Activated CD4-positive, alpha-beta T cell treated with anti-CD3 and anti-CD28 coated beads, Interleukin-2, amount 50 U/mL, for 4 hours (primary cell): ENCODE results near the gene DENND11.
A peak's percentile ranks its signal among the peaks of the same experiment; 100 is the strongest.

Experiments used
- DNase-seq, 2 experiments: peaks; one replicate each; pipeline ENCODE4 v3.0.0-alpha.2; 2020

DENND11 gene

DNA sequence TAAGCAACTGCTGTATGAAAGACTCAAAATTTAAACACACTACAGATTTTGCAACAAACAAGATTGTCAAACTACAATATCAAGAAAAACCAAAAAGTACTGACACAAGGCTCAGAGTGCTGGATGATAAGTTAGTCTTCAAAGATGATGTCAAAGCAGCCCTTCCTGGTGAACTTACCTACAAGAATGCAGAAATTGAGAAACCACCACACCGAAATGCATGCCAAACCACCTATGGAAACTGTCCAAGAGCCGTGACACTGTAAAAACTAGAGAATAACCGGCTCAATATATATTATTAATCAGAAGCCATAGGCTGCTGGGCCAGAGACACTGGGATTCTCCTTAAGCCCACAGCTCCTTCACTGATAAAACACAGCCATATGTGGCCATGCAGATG is 25.3 kb downstream of the DENND11 start:
- no peak for DNase-seq

DNA sequence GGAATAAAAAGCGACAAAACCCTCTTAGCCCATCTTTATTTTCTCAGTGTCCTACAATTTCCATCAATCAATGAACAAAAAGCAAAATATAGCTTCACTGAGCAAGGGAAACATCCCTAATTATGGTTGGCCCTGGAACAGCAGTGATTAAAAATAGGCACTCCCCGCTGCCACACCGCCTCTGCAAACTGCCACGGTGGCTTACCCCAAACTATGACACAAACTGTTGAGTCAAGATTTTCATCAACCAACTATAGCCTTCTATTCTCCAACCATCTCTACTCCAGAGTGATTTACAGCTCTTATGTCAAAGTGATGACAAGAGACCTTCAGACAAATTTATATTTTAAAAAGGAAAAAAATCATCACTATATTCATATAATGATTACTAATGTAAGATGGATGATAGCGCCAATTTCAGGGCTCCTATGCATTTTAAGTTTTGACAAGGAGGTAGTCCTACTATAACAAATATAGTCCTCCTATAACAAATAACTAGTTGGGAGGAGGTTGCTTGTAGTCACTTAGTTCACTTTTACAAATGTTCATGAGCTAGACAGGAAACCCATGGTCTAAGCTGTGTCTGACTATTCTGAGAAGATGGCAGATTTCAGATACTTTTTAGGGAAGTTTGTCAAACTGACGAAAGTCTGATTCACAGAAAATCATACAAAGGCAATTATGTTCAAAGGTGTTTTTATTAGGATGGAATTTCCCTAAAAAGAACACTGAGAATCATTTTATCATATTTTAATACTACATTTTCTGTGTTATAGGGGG is 26.3 kb downstream of the DENND11 start:
- no peak for DNase-seq

DNA sequence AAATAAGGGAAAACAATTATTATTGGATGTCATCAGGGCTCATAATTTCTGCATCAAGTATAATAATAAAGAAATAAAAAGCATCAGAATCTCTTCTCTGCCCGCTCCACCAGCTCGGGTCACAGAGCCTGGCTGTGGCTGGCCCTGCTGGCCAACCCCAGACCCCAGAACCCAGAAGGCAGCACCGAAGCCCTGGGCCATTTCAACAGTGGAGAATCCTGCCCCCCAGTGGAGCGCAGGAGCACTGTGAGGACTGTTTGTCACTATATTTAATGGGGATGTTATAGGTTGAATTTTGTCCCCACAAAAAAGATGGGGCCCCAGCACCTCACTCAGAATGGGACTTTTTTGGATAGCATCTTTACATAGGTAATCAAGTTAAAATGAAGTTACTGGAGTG is 27.3 kb downstream of the DENND11 start:
- DNase-seq, result no peak

DNA sequence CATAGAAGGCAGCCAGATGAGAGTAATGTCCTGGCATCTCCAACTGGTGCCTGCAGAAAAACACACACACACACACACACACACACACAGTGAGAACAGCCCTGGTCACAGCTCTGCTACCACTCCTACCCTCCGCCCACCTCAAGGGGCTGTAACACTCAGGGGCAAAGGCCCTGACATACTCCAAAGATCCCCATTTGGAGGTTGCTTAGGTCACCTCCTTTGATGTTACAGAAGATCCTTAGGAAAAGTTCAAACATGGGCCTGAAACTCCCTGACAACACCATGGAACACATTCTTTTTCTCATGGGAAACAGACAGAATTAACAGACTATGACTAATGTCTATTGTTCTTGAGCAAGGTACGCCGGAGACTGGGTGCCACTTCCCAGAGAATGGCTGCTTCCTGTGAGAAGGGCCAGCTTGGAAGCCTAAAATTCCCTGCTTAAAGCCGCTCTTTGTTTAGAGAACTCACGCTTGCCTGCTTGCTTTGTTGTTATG is 27.7 kb downstream of the DENND11 start:
- no peak for DNase-seq

DNA sequence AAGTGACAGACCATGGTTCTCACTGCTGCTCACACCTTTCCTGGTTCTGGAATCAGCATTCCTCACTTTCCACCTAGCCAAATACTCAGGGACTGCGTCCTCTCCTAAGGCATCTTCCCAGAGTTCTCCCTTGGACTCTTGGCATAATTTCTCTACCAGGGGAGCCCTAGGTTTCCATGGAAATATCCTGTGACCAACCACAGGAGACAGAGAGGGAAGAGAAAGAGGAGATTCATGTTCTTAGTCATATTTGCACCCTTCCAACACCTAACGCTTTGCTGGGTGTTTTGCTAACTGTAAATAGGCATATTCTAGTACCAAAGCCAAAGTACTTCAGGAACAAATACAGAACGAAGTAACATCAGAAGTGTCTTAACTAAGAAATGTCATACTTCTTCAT is 28.6 kb downstream of the DENND11 start:
- DNase-seq, result no peak

DNA sequence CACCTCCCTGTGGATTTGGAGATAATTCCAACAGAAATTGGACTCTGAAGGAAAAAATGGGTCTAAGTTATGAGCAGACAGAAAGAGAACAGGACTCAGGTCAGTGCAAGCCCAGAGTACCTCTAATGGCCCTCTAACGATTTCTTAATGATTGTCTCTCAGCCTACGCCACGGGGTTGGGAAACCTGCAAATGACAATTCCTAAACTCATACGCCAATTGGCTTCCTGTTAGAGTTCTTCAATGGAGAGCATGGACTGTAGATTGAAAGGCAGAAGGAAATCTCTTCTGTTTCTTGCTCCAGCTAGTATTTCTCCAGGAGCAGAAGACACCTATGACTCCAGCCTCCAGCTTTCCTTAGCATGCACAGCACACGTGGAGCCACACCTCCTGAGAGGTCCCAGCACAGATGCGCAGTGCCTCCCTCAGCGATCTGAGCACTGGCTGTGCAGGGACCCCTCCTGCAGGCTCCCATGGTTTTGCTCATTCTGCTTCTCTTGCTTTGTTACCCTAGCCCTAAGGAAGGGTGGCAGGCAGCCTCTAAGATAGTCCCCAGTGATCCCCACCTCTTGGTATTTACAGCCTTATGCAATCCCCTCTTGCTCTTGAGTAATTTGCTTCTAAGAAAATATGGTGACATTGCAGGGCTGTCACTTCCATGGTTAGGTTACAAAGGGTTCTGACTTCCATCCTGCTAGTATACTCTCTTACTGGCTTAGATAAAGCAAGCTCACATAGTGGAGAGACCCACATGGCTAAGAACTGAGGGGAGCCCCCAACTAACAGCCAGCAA is 30.1 kb downstream of the DENND11 start:
- no peak for DNase-seq

DNA sequence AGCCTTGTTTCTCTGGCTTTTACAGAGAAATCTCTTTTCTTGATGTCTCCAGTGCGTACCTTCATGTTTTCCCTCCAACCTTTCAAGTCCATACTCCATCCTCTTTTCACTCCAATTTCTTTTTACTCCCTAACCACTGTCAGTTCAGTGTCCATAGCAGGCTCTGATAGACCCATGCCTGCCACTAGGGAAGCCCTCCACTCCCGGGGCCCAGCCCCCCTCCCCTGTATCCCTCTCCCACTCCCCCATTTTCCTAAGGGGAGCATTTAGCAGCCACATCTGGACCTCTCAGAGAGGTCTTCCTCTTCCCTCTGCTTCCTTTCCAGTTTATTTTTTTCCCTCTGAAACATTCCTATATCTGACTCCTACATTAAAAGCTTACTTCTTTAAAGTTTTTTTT is 33.1 kb downstream of the DENND11 start:
- DNase-seq, result no peak

DNA sequence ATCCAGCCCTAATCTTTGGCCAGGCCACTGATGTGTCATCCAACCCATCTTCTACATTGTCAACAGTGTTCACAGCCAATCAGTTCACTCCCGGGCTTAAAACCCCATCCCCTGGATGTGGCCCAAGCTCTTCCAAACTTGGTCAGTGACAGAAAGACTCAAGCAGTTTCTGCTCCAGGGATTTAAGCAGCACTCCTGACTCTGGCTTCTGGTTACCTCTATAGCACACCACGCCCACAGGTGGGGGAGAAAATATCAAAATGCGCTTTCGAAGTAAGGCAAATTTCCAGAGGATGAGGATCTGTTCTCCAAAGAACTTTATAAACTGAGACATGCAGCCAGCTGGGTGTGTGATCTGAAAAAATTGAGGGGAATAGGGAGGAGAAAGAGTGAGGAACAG is 35.9 kb downstream of the DENND11 start:
- no peak for DNase-seq

DNA sequence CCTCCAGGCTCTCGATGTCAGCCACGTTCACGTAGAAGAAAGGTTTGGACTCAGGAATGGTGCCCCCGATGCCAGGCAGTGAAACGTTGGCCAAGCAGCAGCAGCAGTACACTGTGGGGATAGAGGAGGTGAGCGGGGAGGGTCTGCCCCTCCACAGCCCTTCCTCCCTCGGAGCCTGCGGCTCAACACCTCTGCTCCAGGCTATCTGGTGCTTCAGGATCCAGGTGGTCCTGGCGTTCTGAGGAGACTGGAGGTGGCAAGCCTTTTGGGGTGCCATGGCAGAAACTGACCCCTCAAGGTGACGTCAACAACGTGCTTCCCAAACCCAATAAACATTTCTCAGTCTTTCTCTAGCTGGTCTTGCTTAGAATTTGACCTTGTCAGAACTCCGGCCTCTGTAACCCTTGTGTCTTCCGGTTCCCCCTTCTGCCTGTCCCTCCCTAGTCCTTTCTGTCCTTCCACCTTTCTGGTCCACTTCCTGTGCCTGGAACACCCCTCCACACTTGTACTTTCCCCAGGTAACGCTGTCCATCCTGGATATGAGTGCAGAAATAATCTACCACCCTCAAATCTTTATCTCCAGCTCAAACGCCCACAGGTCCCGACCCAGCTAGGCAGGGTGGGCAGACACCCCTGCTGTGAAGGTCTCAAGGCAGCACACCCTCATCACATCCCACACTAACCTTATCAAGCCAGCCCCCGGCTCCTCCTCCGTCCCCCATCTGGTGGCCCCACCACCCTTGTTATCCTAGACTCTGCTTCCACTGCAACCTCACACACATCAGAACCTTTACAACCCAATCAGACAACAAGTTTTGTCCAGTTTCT is 36.5 kb downstream of the DENND11 start:
- no peak for DNase-seq

DNA sequence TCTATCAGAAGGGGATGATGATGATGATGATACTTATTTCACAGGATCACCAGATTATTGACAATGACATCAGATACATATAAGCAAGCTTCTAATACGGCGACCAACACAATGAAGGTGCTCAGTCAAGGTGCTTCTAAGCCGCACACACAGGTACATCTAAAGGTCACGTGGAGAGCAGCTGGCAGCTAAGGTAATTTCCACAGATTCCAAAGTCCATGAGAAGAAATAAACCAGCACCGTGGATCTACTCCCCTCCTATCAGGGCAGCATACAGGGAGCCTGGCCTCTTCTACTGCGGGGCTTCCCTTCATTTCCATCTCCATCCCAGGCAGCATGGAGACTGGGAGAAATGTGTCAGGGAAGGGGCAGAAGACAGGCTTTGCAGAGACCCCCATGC is 37.5 kb downstream of the DENND11 start:
- DNase-seq, result no peak

DNA sequence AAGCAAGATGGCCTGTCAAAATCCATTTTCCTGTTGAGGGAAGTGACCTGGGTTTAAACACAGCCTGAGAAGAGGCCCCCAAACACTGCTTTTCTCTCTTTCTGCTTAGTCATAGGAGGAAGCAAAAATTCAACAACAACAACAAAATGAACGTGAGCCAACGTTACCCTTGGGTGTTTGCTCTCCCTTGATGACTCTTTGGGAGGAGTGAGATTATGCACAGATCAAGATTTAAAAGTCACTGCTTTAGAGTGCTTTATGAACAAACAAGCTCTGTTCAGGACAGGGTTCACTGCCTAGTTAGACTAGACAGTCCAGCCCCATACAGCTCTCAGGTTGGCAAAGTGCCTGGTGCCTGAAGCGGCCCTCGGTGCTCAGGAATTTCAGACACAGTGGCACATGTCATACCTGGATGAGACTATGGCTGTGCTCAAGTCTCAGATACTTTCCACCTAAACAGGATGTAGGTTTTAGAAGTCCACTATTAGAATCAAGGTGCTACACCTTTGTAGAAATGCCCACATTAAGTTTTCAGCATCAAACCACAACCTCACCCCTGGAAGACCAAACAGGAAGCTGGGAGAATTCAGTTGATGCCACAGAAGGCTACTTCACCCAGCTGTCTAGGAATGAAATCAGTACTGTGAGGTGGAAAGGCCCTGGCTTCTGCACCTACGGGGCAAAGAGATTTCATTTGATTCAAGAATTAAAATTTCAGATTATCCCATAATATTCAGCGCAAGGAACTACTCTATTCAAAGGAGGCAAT is 38.7 kb downstream of the DENND11 start:
- no peak for DNase-seq

DNA sequence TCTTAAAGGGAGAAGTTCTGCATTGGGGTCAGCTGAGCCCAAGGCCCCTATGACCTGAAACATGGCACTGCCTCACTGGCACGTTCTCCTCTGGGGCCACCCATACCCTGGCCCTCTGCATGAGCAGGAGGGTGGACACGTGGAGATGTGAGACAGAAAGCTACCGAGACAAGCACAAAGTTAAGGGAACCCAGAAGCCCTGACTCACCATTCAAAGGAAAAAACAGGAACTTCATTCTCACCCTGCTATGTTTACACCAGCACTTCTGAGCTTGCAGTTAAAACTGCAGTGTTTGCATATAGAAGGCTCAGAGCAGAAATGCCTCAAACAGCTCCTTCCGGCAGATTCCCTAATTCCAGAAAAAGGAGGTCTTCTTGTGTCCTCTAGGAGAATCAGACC is 41.7 kb downstream of the DENND11 start:
- no peak for DNase-seq

DNA sequence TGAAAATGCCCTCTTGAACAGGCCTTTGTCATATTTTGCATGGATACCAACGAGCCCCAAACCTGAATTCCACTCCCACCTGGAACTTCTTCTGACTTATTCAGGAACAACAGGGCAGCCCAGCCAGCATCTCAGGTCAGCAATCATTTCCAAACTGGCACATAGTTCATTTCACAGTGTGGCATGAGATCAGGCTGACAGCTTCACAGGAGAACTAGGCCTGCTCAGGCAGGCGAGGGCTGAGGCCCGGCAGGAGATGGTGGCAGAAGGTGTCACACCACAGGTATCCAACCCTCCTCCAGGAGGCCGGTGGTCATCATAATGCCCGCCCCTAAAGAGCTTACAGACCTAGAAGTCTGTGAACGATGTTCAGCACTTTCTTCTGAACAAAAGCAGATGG is 42.5 kb downstream of the DENND11 start:
- no peak for DNase-seq

DNA sequence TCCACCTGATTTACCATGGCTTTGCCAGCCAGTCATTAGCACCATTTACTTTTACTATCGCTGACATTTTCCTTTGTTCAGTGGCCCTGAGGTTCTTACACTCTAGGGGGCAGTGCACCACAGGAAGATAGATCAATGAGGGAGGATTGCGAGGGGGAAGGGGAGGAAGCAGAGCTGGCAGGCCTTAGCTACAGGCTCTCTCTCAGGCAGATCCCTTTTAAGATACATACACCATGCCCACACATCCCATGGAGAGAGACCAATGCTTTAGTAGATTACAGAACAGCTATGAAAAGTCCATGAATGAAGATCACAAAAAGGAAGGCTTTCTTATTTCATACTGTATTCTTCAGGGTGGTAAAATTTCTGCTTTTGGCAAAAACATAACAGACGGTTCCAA is 47.4 kb downstream of the DENND11 start:
- DNase-seq, result peak; percentile 52 to 53

DNA sequence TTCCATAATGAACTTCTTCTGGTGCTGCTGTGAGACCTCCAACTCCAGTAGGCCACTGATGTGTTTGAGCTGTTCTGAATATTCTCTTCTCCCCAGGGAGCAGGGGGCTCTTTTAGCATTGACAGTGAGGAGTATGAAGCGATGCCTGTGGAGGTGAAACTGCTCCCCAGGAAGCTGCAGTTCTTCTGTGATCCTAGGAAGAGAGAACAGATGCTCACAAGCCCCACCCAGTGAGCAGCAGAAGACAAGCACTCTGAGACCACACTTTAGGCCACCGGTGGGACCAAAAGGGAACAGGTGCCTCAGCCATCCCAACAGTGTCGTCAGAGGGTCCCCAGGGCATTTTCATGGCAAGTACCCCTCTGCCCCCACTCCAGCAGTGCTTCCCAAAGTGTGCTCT is 49.3 kb downstream of the DENND11 start:
- no peak for DNase-seq
